ENCODE results near the gene NR1H4.
A peak's percentile ranks its signal among the peaks of the same experiment; 100 is the strongest.
"Not testable (repeated sequence)": the region's sequence is repeated elsewhere in the genome, so short reads cannot be mapped to it uniquely, and the experiment has no call there.

The NR1H4 gene

DNA sequence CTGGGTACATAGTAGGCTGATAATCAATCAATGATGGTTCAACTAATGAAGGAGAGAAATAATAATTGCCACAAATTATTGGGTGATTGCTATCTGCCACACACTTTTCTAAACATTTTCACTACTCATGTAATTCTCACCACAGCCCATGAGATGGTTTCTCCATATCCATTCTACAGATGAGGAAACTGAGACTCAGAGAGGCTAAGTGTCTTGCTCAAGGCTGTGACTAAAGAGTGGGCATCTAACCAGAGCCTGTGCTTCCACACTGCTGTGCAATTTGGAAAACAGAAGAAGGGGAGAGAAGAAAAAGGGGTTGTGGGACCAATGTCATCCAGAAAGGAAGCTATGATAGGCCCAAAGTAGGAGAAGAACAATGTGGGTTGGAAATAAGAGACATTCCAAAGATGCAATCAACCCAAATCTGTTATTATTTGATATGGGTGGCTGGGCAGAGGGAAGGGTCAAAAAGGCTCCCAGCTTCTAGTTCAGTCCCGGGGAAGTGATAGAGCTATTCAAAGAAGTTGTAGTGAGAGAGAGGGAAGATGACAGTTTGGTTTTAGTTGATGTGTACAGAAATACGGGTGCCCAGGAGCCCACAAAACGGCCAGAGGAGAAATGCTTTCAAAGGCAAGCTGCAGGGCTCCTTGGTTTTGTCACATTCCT lies 483 bp upstream of the NR1H4 start:
- peak; percentile 1 for DNase-seq (ENCODE audit: low read depth)

- no peak for DNase-seq (ENCODE audit: low read depth)
Observed at GRCh38 chr12:100474617-100475016, 951 bp downstream of the NR1H4 start.

GRCh38 chr12:100476013-100476751 lies 2.5 kb downstream of the NR1H4 start:
- DNase-seq (ENCODE audit: low read depth) = no peak

GRCh38 chr12:100481021-100481420 lies 7.4 kb downstream of the NR1H4 start:
- DNase-seq (ENCODE audit: low read depth) = no peak

- no peak for DNase-seq (ENCODE audit: low read depth)
Observed at GRCh38 chr12:100484183-100484886, 10.7 kb downstream of the NR1H4 start.

GRCh38 chr12:100484891-100485471 lies 11.3 kb downstream of the NR1H4 start:
- DNase-seq (ENCODE audit: low read depth) = no peak

- no peak for DNase-seq (ENCODE audit: low read depth)
Observed at GRCh38 chr12:100485983-100486382, 12.3 kb downstream of the NR1H4 start.

GRCh38 chr12:100489251-100489820 lies 15.7 kb downstream of the NR1H4 start:
- no peak for DNase-seq (ENCODE audit: low read depth)

- DNase-seq (ENCODE audit: low read depth) = no peak
Observed at GRCh38 chr12:100490056-100490455, 16.4 kb downstream of the NR1H4 start.

DNA sequence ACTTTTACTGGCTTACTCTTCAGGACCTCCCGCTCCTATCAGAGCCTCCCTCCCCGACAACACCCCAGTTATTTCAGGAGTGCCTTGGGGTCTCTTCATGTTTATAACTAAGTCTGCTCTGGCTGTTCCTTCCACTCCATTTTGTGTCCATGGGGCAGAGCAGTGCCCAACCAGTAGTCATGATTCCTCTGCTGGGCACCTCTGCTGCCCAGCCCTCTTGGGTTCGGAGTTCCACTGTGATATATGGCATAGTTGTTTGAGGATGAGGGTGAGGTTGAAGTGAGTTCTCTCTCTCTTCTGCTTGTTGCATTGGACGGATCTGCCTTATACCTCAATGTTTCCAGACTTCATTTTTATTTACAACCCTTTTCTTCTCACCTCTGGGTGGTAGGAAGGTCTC lies 17.4 kb downstream of the NR1H4 start:
- DNase-seq (ENCODE audit: low read depth) = no peak

- DNase-seq (ENCODE audit: low read depth) = no peak
Observed at GRCh38 chr12:100493396-100494012, 19.8 kb downstream of the NR1H4 start.

- no peak for DNase-seq (ENCODE audit: low read depth)
Observed at GRCh38 chr12:100494026-100494425, 20.4 kb downstream of the NR1H4 start.

- no peak for DNase-seq (ENCODE audit: low read depth)
Observed at GRCh38 chr12:100494538-100494937, 20.9 kb downstream of the NR1H4 start.

- DNase-seq (ENCODE audit: low read depth) = no peak
Observed at GRCh38 chr12:100497105-100497795, 23.6 kb downstream of the NR1H4 start.

DNA sequence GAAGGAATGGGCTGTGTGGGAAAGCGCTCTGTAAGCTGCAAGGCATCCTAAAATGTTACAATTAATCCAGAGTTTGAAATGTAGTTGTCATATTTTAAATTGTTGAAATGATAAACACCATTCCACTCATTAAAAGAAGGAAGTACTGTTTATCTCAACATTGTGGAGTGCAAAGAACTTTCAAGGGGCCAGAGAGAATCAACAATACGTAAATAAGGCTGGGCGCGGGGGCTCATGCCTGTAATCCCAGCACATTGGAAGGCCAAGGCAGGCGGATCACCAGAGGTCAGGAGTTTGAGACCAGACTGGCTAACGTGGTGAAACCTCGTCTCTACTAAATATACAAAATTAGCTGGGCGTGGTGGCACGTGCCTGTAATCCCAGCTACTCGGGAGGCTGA lies 24.5 kb downstream of the NR1H4 start:
- DNase-seq (ENCODE audit: low read depth) = no peak

DNA sequence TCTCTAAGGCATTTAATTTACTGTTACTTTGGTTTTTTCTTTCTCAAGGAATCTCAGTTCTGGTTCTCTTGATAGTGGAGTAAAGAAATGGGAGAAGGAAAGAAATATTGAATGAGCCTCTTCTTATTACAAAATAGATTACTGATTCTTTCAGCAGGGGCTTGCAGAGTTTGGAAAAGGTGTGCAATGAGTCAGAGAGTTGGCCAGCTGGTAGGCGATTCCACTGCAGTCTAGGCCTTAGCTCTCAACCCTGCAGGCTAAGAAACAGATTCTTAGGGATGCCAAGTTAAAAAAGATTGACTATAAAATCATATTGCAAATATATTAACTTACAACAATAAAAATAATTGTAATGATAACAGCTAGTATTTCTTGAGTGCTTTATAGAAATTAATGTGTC lies 25.8 kb downstream of the NR1H4 start:
- DNase-seq (ENCODE audit: low read depth) = no peak

DNA sequence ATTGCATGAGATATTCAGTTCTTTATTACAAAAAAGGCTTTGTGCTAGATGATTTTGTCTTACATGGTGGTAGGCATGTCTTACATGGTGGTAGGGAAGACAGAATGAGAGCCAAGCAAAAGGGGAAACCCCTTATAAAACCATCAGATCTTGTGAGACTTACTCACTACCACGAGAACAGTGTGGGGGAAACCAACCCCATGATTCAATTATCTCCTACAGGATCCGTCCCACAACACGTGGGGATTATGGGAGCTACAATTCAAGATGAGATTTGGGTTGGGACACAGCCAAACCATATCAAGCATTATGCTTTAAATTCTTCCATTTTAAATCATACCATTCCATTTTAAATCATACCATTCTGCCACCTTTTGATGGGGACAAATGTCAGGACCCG lies 29.1 kb downstream of the NR1H4 start:
- DNase-seq (ENCODE audit: low read depth) = not testable (repeated sequence)

DNA sequence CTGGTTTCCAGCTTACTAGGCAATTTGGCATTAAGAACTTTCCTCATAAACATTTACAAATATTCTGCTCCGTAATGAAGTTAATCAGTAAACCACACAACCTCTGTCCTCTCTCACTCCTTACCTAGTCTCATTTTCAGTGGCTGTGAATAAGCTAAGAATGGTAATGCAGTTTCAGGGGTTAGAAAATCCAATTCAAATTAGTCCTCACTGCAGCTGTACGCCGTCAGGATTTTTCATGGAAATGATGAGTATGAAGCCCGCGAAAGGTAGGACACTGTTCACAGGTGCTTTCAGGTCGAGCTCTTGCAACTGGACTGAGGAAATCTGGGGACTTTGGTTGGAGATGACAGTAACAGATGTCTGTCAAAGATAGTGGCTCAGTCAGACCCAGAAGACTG lies 29.6 kb downstream of the NR1H4 start:
- DNase-seq (ENCODE audit: low read depth) = no peak

GRCh38 chr12:100504804-100505203 lies 31.1 kb downstream of the NR1H4 start:
- no peak for DNase-seq (ENCODE audit: low read depth)

GRCh38 chr12:100508751-100509150 lies 35.1 kb downstream of the NR1H4 start:
- no peak for DNase-seq (ENCODE audit: low read depth)

GRCh38 chr12:100512692-100513091 lies 39.0 kb downstream of the NR1H4 start:
- no peak for DNase-seq (ENCODE audit: low read depth)
